H1 (cell line): ENCODE results near the gene C2CD4D. TPM values are rescaled to one million over a fixed set of nuclear protein-coding genes. Genes with fewer than 3 reads are reported as not detected.

ENCODE experiments used
- CTCF ChIA-PET: fragments of 300-600 bp; sonication (Branson Sonifier 250); formaldehyde crosslinking; loops from one replicate; lab custom pipeline; 2021; ENCODE audit not compliant: partially characterized antibody; lab: Charles Lee
- POLR2A ChIA-PET: fragments of 300-600 bp; sonication (Branson Sonifier 250); formaldehyde crosslinking; loops from one replicate; lab custom pipeline; 2021; ENCODE audit warnings: inconsistent platforms; ENCODE audit not compliant: partially characterized antibody; lab: Charles Lee
- DNase-seq, 2 experiments: peaks; one replicate each; pipeline versions ENCODE4 v3.0.0 to v3.0.0-alpha.2; 2010 to 2022; ENCODE audit warnings: low spot score in 2 of 2, low read depth in 1 of 2, mixed read lengths in 1 of 2
- FAIRE-seq: peaks from 2 replicates; lab custom pipeline; 2011; peaks lifted over from hg19 to GRCh38; lab: Jason Lieb, UNC
- H2AFZ ChIP-seq: 2 replicates; pipeline ENCODE4 v1.8.1; 2012; ENCODE audit warnings: low read length, inconsistent platforms
- H2AK5ac ChIP-seq: 2 replicates; pipeline ENCODE4 v1.6.1; 2013; ENCODE audit warnings: low read depth, low read length
- H2BK120ac ChIP-seq: replicated peaks from 2 replicates; pipeline ENCODE3; 2013; ENCODE audit warnings: low read depth, low read length, inconsistent platforms
- H2BK12ac ChIP-seq: 2 replicates; pipeline ENCODE4 v1.6.1; 2013; ENCODE audit warnings: low read depth, low read length
- H2BK15ac ChIP-seq: 2 replicates; pipeline ENCODE4 v1.6.1; 2013; ENCODE audit warnings: low read length
- H2BK20ac ChIP-seq: 2 replicates; pipeline ENCODE4 v1.6.1; 2013; ENCODE audit warnings: low read length
- H2BK5ac ChIP-seq: 2 replicates; pipeline ENCODE4 v1.6.1; 2013; ENCODE audit warnings: low read depth, low read length
- H3K14ac ChIP-seq: 2 replicates; pipeline ENCODE4 v1.6.1; 2013; ENCODE audit warnings: inconsistent platforms; ENCODE audit not compliant: insufficient read length
- H3K18ac ChIP-seq: 2 replicates; pipeline ENCODE4 v1.6.1; 2013; ENCODE audit warnings: low read length; ENCODE audit errors: extremely low read depth
- H3K23ac ChIP-seq: 2 replicates; pipeline ENCODE4 v1.6.1; 2013; ENCODE audit warnings: inconsistent platforms; ENCODE audit not compliant: insufficient read length
- H3K23me2 ChIP-seq: 2 replicates; pipeline ENCODE4 v1.6.1; 2013; ENCODE audit warnings: low read depth, low read length
- H3K27ac ChIP-seq: 2 replicates; pipeline ENCODE4 v1.6.1; 2011; ENCODE audit warnings: low read depth, low read length, inconsistent platforms
- H3K27me3 ChIP-seq, 4 experiments: replicated peaks in 1 of 4; 1 replicate in 1 of 4; 2 replicates in 3 of 4; pipeline versions ENCODE4 v1.6.1 to v1.8.1; 2011 to 2013; ENCODE audit warnings: low read length in 3 of 4, mild to moderate bottlenecking in 3 of 4, inconsistent platforms in 2 of 4, mixed read lengths in 2 of 4, moderate library complexity in 1 of 4; ENCODE audit not compliant: control insufficient read depth in 3 of 4, insufficient read depth in 3 of 4; ENCODE audit errors: extremely low read depth in 1 of 4
- H3K36me3 ChIP-seq, 4 experiments: 2 replicates each; pipeline versions ENCODE4 v1.6.1 to v1.8.1; 2011 to 2013; ENCODE audit warnings: mild to moderate bottlenecking in 4 of 4, low read length in 3 of 4, moderate library complexity in 2 of 4, control low read depth in 1 of 4, inconsistent platforms in 1 of 4; ENCODE audit not compliant: insufficient read depth in 4 of 4, control insufficient read depth in 2 of 4
- H3K4ac ChIP-seq: replicated peaks from 2 replicates; pipeline ENCODE3; 2013; ENCODE audit warnings: low read length, low read depth, mixed read lengths, inconsistent platforms; ENCODE audit not compliant: insufficient read length
- H3K4me1 ChIP-seq, 4 experiments: replicated peaks in 1 of 4; 1 replicate in 1 of 4; 2 replicates in 3 of 4; pipeline versions ENCODE4 v1.6.1 to v1.8.1; 2011 to 2013; ENCODE audit warnings: low read length in 3 of 4, inconsistent platforms in 2 of 4, mixed read lengths in 1 of 4; ENCODE audit not compliant: insufficient read depth in 4 of 4, control insufficient read depth in 3 of 4
- H3K4me2 ChIP-seq, 2 experiments: 2 replicates each; pipeline versions ENCODE4 v1.6.1 to v1.8.1; 2011 to 2013; ENCODE audit warnings: low read depth in 2 of 2, low read length in 2 of 2, control low read depth in 1 of 2, inconsistent platforms in 1 of 2, mild to moderate bottlenecking in 1 of 2; ENCODE audit not compliant: insufficient read depth in 1 of 2
- H3K4me3 ChIP-seq, 4 experiments: fragments of 200-600, 300-600 bp in 1 of 4; sonication (generic), shearing (Covaris generic), sonication (Bioruptor Twin) in 1 of 4; 2 replicates each; pipeline versions ENCODE4 v1.5.1 to v1.8.1; 2011 to 2016; ENCODE audit warnings: low read length in 4 of 4, low read depth in 3 of 4, control low read depth in 2 of 4, inconsistent platforms in 2 of 4, mild to moderate bottlenecking in 2 of 4, mixed read lengths in 1 of 4, moderate library complexity in 1 of 4; ENCODE audit not compliant: insufficient read depth in 2 of 4; ENCODE audit errors: extremely low read depth in 1 of 4
- H3K56ac ChIP-seq: replicated peaks from 2 replicates; pipeline ENCODE3; 2013; ENCODE audit warnings: low read depth, mild to moderate bottlenecking, mixed read lengths, low read length, inconsistent platforms; ENCODE audit not compliant: insufficient read length
- H3K79me1 ChIP-seq: 2 replicates; pipeline ENCODE4 v1.6.1; 2013; ENCODE audit warnings: low read depth, low read length, control low read depth
- H3K79me2 ChIP-seq, 2 experiments: 2 replicates each; pipeline versions ENCODE4 v1.6.1 to v1.8.1; 2012 to 2013; ENCODE audit warnings: low read length in 2 of 2, mild to moderate bottlenecking in 2 of 2, inconsistent platforms in 1 of 2; ENCODE audit not compliant: insufficient read depth in 2 of 2, control insufficient read depth in 1 of 2
- H3K9ac ChIP-seq, 4 experiments: replicated peaks in 1 of 4; 1 replicate in 1 of 4; 2 replicates in 3 of 4; pipeline versions ENCODE4 v1.6.1 to v1.8.1; 2011 to 2013; ENCODE audit warnings: low read depth in 3 of 4, low read length in 3 of 4, control low read depth in 2 of 4, mild to moderate bottlenecking in 2 of 4, moderate library complexity in 2 of 4, inconsistent platforms in 1 of 4; ENCODE audit errors: extremely low read depth in 1 of 4
- H3K9me3 ChIP-seq, 2 experiments: 2 replicates each; pipeline versions ENCODE4 v1.6.1 to v1.8.1; 2012 to 2013; ENCODE audit warnings: mild to moderate bottlenecking in 2 of 2, moderate library complexity in 2 of 2, control low read depth in 1 of 2, inconsistent platforms in 1 of 2, low read depth in 1 of 2, low read length in 1 of 2, mixed read lengths in 1 of 2; ENCODE audit not compliant: insufficient read depth in 2 of 2
- H4K20me1 ChIP-seq, 2 experiments: replicated peaks in 1 of 2; 2 replicates each; pipeline versions ENCODE3 to v1.8.1; 2011 to 2013; ENCODE audit warnings: inconsistent platforms in 2 of 2, low read length in 2 of 2, mild to moderate bottlenecking in 1 of 2; ENCODE audit not compliant: insufficient read depth in 2 of 2, control insufficient read depth in 1 of 2
- H4K5ac ChIP-seq: 2 replicates; pipeline ENCODE4 v1.6.1; 2013; ENCODE audit warnings: low read length, low read depth, mixed read lengths, inconsistent platforms; ENCODE audit not compliant: insufficient read length
- H4K8ac ChIP-seq: 2 replicates; pipeline ENCODE4 v1.8.0; 2013; ENCODE audit warnings: mild to moderate bottlenecking, moderate library complexity, low read length, inconsistent platforms; ENCODE audit not compliant: insufficient read depth; ENCODE audit errors: extremely low read depth
- H4K91ac ChIP-seq: replicated peaks from 2 replicates; pipeline ENCODE3; 2013; ENCODE audit warnings: low read length, mixed read lengths, inconsistent platforms; ENCODE audit not compliant: insufficient read length
- ASH2L ChIP-seq: fragments of 200-600, 300-600 bp; sonication (generic); IDR thresholded peaks from one replicate; pipeline ENCODE4 v1.7.1; 2017; ENCODE audit warnings: low read length
- ATF3 ChIP-seq: IDR thresholded peaks from 2 replicates; pipeline ENCODE4 v1.6.1; 2011; ENCODE audit warnings: low read depth, mild to moderate bottlenecking, low read length; ENCODE audit not compliant: insufficient read depth
- BRCA1 ChIP-seq: IDR thresholded peaks from 2 replicates; pipeline ENCODE4 v1.6.1; 2012; ENCODE audit warnings: low read depth, low read length, improper control_type of control experiment
- CBX5 ChIP-seq: fragments of 300-800, 300-1000 bp; sonication (generic); IDR thresholded peaks from 2 replicates; pipeline ENCODE4 v1.7.1; 2016; ENCODE audit warnings: antibody characterized with exemption, low read length, low read depth
- CEBPB ChIP-seq: IDR thresholded peaks from 2 replicates; pipeline ENCODE4 v1.6.1; 2012; ENCODE audit warnings: low read depth, low read length
- CTBP2 ChIP-seq: IDR thresholded peaks from 2 replicates; pipeline ENCODE4 v1.7.0; 2011; ENCODE audit warnings: borderline replicate concordance, mild to moderate bottlenecking, moderate library complexity, mixed read lengths, low read length; ENCODE audit not compliant: insufficient read depth, insufficient read length
- JUN ChIP-seq: IDR thresholded peaks from 2 replicates; pipeline ENCODE4 v1.6.1; 2011; ENCODE audit warnings: low read depth, mild to moderate bottlenecking, improper control_type of control experiment, low read length
- NRF1 ChIP-seq: IDR thresholded peaks from 2 replicates; pipeline ENCODE4 v1.6.1; 2011; ENCODE audit warnings: mild to moderate bottlenecking, low read depth, low read length, improper control_type of control experiment
- POU5F1 ChIP-seq: IDR thresholded peaks from 2 replicates; pipeline ENCODE4 v1.6.1; 2011; ENCODE audit warnings: low read depth, mild to moderate bottlenecking, low read length, moderate library complexity
- RAD21 ChIP-seq, 2 experiments: IDR thresholded peaks in 1 of 2; conservative IDR thresholded peaks in 1 of 2; 2 replicates each; pipeline ENCODE4 v1.6.1; 2011; ENCODE audit warnings: low read depth in 2 of 2, low read length in 2 of 2, improper control_type of control experiment in 1 of 2, inconsistent platforms in 1 of 2, mild to moderate bottlenecking in 1 of 2, moderate library complexity in 1 of 2
- RXRA ChIP-seq: IDR thresholded peaks from 2 replicates; pipeline ENCODE4 v1.6.1; 2011; ENCODE audit warnings: low read depth, mild to moderate bottlenecking, low read length, moderate library complexity; ENCODE audit not compliant: insufficient read depth
- TCF12 ChIP-seq: IDR thresholded peaks from 2 replicates; pipeline ENCODE4 v1.6.1; 2011; ENCODE audit warnings: low read depth, mild to moderate bottlenecking, low read length
- YY1 ChIP-seq: IDR thresholded peaks from 2 replicates; pipeline ENCODE4 v1.6.1; 2011; ENCODE audit warnings: low read depth, mild to moderate bottlenecking, low read length
- WGBS, 2 experiments: shearing (Covaris generic) in 1 of 2; methylation state at CpG; one replicate each; pipeline versions ENCODE4 v1.1.6 to v1.1.7; 2013 to 2015; ENCODE audit warnings: low lambda C conversion rate in 2 of 2, mixed read lengths in 2 of 2, inconsistent platforms in 1 of 2, low coverage in 1 of 2, missing lambda C conversion rate in 1 of 2; ENCODE audit not compliant: insufficient replicate concordance in 2 of 2, insufficient coverage in 1 of 2, insufficient read length in 1 of 2; ENCODE audit errors: extremely low coverage in 1 of 2, missing lambda C conversion rate in 1 of 2; 5-methylcytosine and 5-hydroxymethylcytosine counted together
- polyA plus RNA-seq, 7 experiments: library from polyadenylated mRNA; depleted of rRNA in 3 of 7; stranded (reverse) in 5 of 7; unstranded in 2 of 7; fragments of >200 nt in 5 of 7; fragments of 200-250 nt in 2 of 7; gene quantifications; 1 replicate in 5 of 7; 2 replicates in 1 of 7; 4 replicates in 1 of 7; pipeline versions ENCODE4 v1.2.1 to v1.2.3, GENCODE V29; 2011 to 2013; ENCODE audit warnings: missing spikeins in 2 of 7, mixed read lengths in 2 of 7
- total RNA-seq: library from RNA; stranded (reverse); fragmentation: NEBNext Ultra II Directional; extraction: Animal tissue kit (Norgen Biotek cat#: 25700); gene quantifications from 2 replicates; pipeline ENCODE4 v1.2.1, GENCODE V29; 2021

C2CD4D gene
- total and polyA plus RNA-seq, 2 of the 8 experiments (the other 6 are each of a cell fraction or from before 2014, with no cell fraction given): 0.41 to 0.71 TPM

GRCh38 chr1:151803915-151804314, 35.7 kb downstream of the C2CD4D start:
- ChIA-PET POLR2A (interaction anchor here (0.8 to 3.2 kb wide), 2 partner anchors 36 to 41 kb away, joined by 3 to 9 read pairs; partner anchors contain the start of genes C2CD4D and MRPL9), CTCF (interaction anchor here (1.3 to 2.4 kb wide), 4 partner anchors 8 to 32 kb away, joined by 3 to 9 read pairs (median 8); partner anchors contain the start of gene TDRKH)
- Histone ChIP-seq H3K4me3 (no peak overlapping the region), H2BK120ac (no peak overlapping the region), H2BK20ac (no peak overlapping the region), H2BK15ac (no peak overlapping the region), H3K18ac (no peak overlapping the region), H3K23ac (no peak overlapping the region), H3K23me2 (no peaks in the 10 kb centered on the region), H3K4me1 (no peaks in the 10 kb centered on the region), H3K79me1 (no peaks in the 10 kb centered on the region), H3K79me2 (no peaks in the 10 kb centered on the region), H2AK5ac (no peak overlapping the region), H2AFZ (no peak overlapping the region), H4K5ac (no peak overlapping the region), H3K36me3 (no peaks in the 10 kb centered on the region), H3K56ac (no peak overlapping the region), H3K4me2 (no peak overlapping the region), H3K9ac (no peak overlapping the region), H3K27ac (no peak overlapping the region), H2BK12ac (0 out of 2 replicates have a peak overlapping the region, but pooled peaks have one; percentile 9), H3K14ac (no peak overlapping the region), H3K9me3 (no peaks in the 10 kb centered on the region), H4K20me1 (no peaks in the 10 kb centered on the region), H3K27me3 (peaks cover 0 to 3% (median 1%) of the 10 kb centered on the region in 4 experiments; a peak in 1 of 7 replicates), H4K91ac (no peak overlapping the region), H2BK5ac (no peak overlapping the region), H4K8ac (no peak overlapping the region), H3K4ac (no peak overlapping the region)
- FAIRE-seq (no peak), DNase-seq (no peak)
- 93% methylated on average over 3 of the region's 3 CpGs; no CpG with 5 or more reads in 1 of the 2 experiments for WGBS, 2 experiments
- TF ChIP-seq RXRA: no peak
- no peak for TF ChIP-seq CBX5
- TF ChIP-seq ATF3: no peak
- no peak for TF ChIP-seq RAD21 (IDR thresholded peaks at IDR 0.05 in 1 of 2, conservative IDR thresholded peaks at IDR 0.05 in 1 of 2; ENCODE audit: low read depth in 2 of 2, low read length in 2 of 2)
- TF ChIP-seq CTBP2: no peak
- TF ChIP-seq YY1: no peak
- TF ChIP-seq JUN: no peak
- TF ChIP-seq ASH2L: no peak
- TF ChIP-seq CEBPB: no peak
- no peak for TF ChIP-seq POU5F1
- TF ChIP-seq TCF12: no peak
- TF ChIP-seq NRF1: no peak
- TF ChIP-seq BRCA1: no peak
